HEK293T (cell line): Measurements from ENCODE around the gene COL19A1.

Experiments
- ARNT ChIP-seq: fragments of 450-650 bp; IDR thresholded peaks from 2 replicates; pipeline ENCODE4 v1.6.1; 2017; ENCODE audit warnings: mild to moderate bottlenecking
- L3MBTL2 ChIP-seq: fragments of 450-650 bp; conservative IDR thresholded peaks from 2 replicates; pipeline ENCODE4 v1.6.1; 2016; ENCODE audit warnings: mild to moderate bottlenecking

- no peak for TF ChIP-seq ARNT
- TF ChIP-seq L3MBTL2, result no peak
Observed at GRCh38 chr6:69926745-69927144, 60.4 kb downstream of the COL19A1 start.
